H1 (cell line): ENCODE data around the gene ALK. TPM values are rescaled to one million over a fixed set of nuclear protein-coding genes. Genes with fewer than 3 reads are reported as not detected.

Experiments used
- CEBPB ChIP-seq: IDR thresholded peaks from 2 replicates; pipeline ENCODE4 v1.6.1; 2012; ENCODE audit warnings: low read depth, low read length
- polyA plus RNA-seq, 7 experiments: library from polyadenylated mRNA; depleted of rRNA in 3 of 7; stranded (reverse) in 5 of 7; unstranded in 2 of 7; fragments of >200 nt in 5 of 7; fragments of 200-250 nt in 2 of 7; gene quantifications; 1 replicate in 5 of 7; 2 replicates in 1 of 7; 4 replicates in 1 of 7; pipeline versions ENCODE4 v1.2.1 to v1.2.3, GENCODE V29; 2011 to 2013; ENCODE audit warnings: missing spikeins in 2 of 7, mixed read lengths in 2 of 7
- total RNA-seq: library from RNA; stranded (reverse); fragmentation: NEBNext Ultra II Directional; extraction: Animal tissue kit (Norgen Biotek cat#: 25700); gene quantifications from 2 replicates; pipeline ENCODE4 v1.2.1, GENCODE V29; 2021
- TF ChIP-seq, protein P1 (sequence below): fragments of 300-600 bp; sonication (generic); IDR thresholded peaks from 2 replicates; pipeline ENCODE4 v1.7.1; 2012; ENCODE audit warnings: low read length, moderate library complexity, mild to moderate bottlenecking, inconsistent platforms; ENCODE audit not compliant: insufficient replicate concordance
- TF ChIP-seq, protein P2 (sequence below), 3 experiments: IDR thresholded peaks; 1 replicate in 2 of 3; 2 replicates in 1 of 3; pipeline versions ENCODE4 v1.5.1 to v1.6.1; 2011; ENCODE audit warnings: low read length in 3 of 3, mild to moderate bottlenecking in 3 of 3, inconsistent platforms in 2 of 3, low read depth in 1 of 3, moderate library complexity in 1 of 3; ENCODE audit not compliant: insufficient read depth in 1 of 3; ENCODE audit errors: control extremely low read depth in 1 of 3

ALK gene
- total and polyA plus RNA-seq, 2 of the 8 experiments (the other 6 are each of a cell fraction or from before 2014, with no cell fraction given) = 0.02 to 0.09 TPM

DNA sequence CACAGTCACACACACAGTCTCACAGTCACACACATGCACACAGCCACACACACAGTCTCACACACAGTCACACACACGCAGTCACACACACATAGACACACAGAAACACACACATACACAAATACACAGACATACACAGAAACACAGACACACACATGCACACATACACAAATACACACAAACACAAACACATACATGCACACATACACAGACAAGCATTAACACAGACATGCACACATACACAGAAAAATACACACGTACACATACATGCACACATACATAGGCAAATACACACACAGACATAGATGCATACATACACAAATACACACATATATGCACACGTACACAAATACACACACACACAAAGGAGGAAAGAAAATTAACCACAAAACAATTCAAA is 150.5 kb downstream of the ALK start (continued):
- TF ChIP-seq, protein P1, sequence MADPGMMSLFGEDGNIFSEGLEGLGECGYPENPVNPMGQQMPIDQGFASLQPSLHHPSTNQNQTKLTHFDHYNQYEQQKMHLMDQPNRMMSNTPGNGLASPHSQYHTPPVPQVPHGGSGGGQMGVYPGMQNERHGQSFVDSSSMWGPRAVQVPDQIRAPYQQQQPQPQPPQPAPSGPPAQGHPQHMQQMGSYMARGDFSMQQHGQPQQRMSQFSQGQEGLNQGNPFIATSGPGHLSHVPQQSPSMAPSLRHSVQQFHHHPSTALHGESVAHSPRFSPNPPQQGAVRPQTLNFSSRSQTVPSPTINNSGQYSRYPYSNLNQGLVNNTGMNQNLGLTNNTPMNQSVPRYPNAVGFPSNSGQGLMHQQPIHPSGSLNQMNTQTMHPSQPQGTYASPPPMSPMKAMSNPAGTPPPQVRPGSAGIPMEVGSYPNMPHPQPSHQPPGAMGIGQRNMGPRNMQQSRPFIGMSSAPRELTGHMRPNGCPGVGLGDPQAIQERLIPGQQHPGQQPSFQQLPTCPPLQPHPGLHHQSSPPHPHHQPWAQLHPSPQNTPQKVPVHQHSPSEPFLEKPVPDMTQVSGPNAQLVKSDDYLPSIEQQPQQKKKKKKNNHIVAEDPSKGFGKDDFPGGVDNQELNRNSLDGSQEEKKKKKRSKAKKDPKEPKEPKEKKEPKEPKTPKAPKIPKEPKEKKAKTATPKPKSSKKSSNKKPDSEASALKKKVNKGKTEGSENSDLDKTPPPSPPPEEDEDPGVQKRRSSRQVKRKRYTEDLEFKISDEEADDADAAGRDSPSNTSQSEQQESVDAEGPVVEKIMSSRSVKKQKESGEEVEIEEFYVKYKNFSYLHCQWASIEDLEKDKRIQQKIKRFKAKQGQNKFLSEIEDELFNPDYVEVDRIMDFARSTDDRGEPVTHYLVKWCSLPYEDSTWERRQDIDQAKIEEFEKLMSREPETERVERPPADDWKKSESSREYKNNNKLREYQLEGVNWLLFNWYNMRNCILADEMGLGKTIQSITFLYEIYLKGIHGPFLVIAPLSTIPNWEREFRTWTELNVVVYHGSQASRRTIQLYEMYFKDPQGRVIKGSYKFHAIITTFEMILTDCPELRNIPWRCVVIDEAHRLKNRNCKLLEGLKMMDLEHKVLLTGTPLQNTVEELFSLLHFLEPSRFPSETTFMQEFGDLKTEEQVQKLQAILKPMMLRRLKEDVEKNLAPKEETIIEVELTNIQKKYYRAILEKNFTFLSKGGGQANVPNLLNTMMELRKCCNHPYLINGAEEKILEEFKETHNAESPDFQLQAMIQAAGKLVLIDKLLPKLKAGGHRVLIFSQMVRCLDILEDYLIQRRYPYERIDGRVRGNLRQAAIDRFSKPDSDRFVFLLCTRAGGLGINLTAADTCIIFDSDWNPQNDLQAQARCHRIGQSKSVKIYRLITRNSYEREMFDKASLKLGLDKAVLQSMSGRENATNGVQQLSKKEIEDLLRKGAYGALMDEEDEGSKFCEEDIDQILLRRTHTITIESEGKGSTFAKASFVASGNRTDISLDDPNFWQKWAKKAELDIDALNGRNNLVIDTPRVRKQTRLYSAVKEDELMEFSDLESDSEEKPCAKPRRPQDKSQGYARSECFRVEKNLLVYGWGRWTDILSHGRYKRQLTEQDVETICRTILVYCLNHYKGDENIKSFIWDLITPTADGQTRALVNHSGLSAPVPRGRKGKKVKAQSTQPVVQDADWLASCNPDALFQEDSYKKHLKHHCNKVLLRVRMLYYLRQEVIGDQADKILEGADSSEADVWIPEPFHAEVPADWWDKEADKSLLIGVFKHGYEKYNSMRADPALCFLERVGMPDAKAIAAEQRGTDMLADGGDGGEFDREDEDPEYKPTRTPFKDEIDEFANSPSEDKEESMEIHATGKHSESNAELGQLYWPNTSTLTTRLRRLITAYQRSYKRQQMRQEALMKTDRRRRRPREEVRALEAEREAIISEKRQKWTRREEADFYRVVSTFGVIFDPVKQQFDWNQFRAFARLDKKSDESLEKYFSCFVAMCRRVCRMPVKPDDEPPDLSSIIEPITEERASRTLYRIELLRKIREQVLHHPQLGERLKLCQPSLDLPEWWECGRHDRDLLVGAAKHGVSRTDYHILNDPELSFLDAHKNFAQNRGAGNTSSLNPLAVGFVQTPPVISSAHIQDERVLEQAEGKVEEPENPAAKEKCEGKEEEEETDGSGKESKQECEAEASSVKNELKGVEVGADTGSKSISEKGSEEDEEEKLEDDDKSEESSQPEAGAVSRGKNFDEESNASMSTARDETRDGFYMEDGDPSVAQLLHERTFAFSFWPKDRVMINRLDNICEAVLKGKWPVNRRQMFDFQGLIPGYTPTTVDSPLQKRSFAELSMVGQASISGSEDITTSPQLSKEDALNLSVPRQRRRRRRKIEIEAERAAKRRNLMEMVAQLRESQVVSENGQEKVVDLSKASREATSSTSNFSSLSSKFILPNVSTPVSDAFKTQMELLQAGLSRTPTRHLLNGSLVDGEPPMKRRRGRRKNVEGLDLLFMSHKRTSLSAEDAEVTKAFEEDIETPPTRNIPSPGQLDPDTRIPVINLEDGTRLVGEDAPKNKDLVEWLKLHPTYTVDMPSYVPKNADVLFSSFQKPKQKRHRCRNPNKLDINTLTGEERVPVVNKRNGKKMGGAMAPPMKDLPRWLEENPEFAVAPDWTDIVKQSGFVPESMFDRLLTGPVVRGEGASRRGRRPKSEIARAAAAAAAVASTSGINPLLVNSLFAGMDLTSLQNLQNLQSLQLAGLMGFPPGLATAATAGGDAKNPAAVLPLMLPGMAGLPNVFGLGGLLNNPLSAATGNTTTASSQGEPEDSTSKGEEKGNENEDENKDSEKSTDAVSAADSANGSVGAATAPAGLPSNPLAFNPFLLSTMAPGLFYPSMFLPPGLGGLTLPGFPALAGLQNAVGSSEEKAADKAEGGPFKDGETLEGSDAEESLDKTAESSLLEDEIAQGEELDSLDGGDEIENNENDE = no peak
- no peak for TF ChIP-seq CEBPB
- TF ChIP-seq, protein P2, sequence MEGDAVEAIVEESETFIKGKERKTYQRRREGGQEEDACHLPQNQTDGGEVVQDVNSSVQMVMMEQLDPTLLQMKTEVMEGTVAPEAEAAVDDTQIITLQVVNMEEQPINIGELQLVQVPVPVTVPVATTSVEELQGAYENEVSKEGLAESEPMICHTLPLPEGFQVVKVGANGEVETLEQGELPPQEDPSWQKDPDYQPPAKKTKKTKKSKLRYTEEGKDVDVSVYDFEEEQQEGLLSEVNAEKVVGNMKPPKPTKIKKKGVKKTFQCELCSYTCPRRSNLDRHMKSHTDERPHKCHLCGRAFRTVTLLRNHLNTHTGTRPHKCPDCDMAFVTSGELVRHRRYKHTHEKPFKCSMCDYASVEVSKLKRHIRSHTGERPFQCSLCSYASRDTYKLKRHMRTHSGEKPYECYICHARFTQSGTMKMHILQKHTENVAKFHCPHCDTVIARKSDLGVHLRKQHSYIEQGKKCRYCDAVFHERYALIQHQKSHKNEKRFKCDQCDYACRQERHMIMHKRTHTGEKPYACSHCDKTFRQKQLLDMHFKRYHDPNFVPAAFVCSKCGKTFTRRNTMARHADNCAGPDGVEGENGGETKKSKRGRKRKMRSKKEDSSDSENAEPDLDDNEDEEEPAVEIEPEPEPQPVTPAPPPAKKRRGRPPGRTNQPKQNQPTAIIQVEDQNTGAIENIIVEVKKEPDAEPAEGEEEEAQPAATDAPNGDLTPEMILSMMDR (IDR thresholded peaks at IDR 0.05; ENCODE audit: control extremely low read depth in 1 of 3, insufficient read depth in 1 of 3, low read depth in 1 of 3, low read length in 3 of 3) = no peak
